ENCODE results near the gene SLCO3A1.

SLCO3A1 gene

DNA sequence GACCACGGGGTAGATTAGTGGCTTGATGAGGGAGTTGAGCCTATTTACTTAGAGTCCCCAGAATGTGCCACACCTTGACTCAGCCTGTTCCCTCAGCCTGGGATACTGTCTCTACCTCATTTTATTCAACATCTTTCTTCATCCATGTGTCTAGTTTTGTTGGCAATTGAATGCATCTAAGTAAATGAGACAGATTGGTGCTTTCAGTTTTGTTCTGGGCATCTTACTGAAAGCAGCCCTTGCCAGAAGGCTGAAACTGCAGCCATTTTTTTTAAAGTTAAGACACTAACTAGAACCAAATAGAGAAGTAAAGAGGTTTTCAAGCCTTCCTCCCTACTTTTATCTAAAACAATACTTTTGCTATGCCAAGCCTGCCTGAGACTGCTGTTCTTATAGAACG lies 246.8 kb downstream of the SLCO3A1 start (continued):
- TF ChIP-seq, protein P1, sequence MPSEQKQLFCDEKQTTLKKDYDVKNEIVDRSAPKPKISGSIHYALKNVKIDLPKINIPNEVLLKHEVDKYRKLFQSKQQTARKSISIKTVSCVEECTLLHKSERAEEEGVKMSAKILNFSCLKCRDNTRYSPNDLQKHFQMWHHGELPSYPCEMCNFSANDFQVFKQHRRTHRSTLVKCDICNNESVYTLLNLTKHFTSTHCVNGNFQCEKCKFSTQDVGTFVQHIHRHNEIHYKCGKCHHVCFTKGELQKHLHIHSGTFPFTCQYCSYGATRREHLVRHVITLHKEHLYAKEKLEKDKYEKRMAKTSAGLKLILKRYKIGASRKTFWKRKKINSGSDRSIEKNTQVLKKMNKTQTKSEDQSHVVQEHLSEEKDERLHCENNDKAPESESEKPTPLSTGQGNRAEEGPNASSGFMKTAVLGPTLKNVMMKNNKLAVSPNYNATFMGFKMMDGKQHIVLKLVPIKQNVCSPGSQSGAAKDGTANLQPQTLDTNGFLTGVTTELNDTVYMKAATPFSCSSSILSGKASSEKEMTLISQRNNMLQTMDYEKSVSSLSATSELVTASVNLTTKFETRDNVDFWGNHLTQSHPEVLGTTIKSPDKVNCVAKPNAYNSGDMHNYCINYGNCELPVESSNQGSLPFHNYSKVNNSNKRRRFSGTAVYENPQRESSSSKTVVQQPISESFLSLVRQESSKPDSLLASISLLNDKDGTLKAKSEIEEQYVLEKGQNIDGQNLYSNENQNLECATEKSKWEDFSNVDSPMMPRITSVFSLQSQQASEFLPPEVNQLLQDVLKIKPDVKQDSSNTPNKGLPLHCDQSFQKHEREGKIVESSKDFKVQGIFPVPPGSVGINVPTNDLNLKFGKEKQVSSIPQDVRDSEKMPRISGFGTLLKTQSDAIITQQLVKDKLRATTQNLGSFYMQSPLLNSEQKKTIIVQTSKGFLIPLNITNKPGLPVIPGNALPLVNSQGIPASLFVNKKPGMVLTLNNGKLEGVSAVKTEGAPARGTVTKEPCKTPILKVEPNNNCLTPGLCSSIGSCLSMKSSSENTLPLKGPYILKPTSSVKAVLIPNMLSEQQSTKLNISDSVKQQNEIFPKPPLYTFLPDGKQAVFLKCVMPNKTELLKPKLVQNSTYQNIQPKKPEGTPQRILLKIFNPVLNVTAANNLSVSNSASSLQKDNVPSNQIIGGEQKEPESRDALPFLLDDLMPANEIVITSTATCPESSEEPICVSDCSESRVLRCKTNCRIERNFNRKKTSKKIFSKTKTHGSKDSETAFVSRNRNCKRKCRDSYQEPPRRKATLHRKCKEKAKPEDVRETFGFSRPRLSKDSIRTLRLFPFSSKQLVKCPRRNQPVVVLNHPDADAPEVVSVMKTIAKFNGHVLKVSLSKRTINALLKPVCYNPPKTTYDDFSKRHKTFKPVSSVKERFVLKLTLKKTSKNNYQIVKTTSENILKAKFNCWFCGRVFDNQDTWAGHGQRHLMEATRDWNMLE (tag by site-specific recombination; conservative IDR thresholded peaks at IDR 0.05; ENCODE audit: low read depth): no peak
- TF ChIP-seq MEIS1 (CRISPR knock-in tag; IDR thresholded peaks at IDR 0.05; ENCODE audit: borderline replicate concordance) (no peak), ZBTB7A (tag by site-specific recombination; IDR thresholded peaks at IDR 0.05; ENCODE audit: low read depth) (no peak)

- TF ChIP-seq ZNF23 (tag by site-specific recombination; IDR thresholded peaks at IDR 0.05; ENCODE audit: borderline replicate concordance) (no peak), OSR2 (tag by site-specific recombination; IDR thresholded peaks at IDR 0.05) (no peak), EGR2 (tag by site-specific recombination; IDR thresholded peaks at IDR 0.05; ENCODE audit: low read depth) (no peak), ZNF600 (tag by site-specific recombination; IDR thresholded peaks at IDR 0.05) (no peak), SETDB1 (IDR thresholded peaks at IDR 0.05; ENCODE audit: insufficient read length, low read length) (no peak), ZNF302 (tag by site-specific recombination; IDR thresholded peaks at IDR 0.05; ENCODE audit: low read depth) (no peak), SALL2 (tag by site-specific recombination; IDR thresholded peaks at IDR 0.05; ENCODE audit: borderline replicate concordance) (no peak), ZNF571 (tag by site-specific recombination; IDR thresholded peaks at IDR 0.05) (no peak), ZNF239 (tag by site-specific recombination; IDR thresholded peaks at IDR 0.05) (no peak), ZNF558 (tag by site-specific recombination; IDR thresholded peaks at IDR 0.05) (no peak)
- TF ChIP-seq, protein P2, sequence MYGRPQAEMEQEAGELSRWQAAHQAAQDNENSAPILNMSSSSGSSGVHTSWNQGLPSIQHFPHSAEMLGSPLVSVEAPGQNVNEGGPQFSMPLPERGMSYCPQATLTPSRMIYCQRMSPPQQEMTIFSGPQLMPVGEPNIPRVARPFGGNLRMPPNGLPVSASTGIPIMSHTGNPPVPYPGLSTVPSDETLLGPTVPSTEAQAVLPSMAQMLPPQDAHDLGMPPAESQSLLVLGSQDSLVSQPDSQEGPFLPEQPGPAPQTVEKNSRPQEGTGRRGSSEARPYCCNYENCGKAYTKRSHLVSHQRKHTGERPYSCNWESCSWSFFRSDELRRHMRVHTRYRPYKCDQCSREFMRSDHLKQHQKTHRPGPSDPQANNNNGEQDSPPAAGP (tag by site-specific recombination; IDR thresholded peaks at IDR 0.05): no peak
- H3K27ac ChIP-seq (ENCODE audit: extremely low read depth, low read depth, low read length): no peak overlapping the region
- POLR2A ChIA-PET: no interaction called here
- CTCF ChIA-PET: interaction anchor here (0.6 to 1.2 kb wide), 4 partner anchors 9 to 614 kb away, joined by 3 to 5 read pairs (median 4); no protein-coding TSS in a partner anchor
- no peaks in the 10 kb centered on the region for H3K9me3 ChIP-seq (ENCODE audit: control insufficient read depth, insufficient read depth, low read depth, low read length)
- no peaks in the 10 kb centered on the region for H3K4me1 ChIP-seq (ENCODE audit: control insufficient read depth, insufficient read depth, low read length)
- H3K36me3 ChIP-seq (ENCODE audit: control insufficient read depth in 2 of 2, insufficient read depth in 1 of 2, low read length in 2 of 2): no peaks in the 10 kb centered on the region
- no peak overlapping the region for H3K4me3 ChIP-seq (ENCODE audit: low read depth, low read length)
Measured at GRCh38 chr15:92100751-92101150, 247.2 kb downstream of the SLCO3A1 start.

GRCh38 chr15:92101708-92102394 lies 248.3 kb downstream of the SLCO3A1 start:
- no peak overlapping the region for H3K4me3 ChIP-seq (ENCODE audit: low read depth, low read length)
- H3K9me3 ChIP-seq (ENCODE audit: control insufficient read depth, insufficient read depth, low read depth, low read length): no peaks in the 10 kb centered on the region
- ChIA-PET POLR2A (interaction anchor here (0.5 kb wide), 1 partner anchor 14 kb away, joined by 3 read pairs; no protein-coding TSS in a partner anchor), CTCF (interaction anchor here (1.1 to 1.2 kb wide), 2 partner anchors 123 to 613 kb away, joined by 3 to 5 read pairs; no protein-coding TSS in a partner anchor)
- no peak overlapping the region for H3K27ac ChIP-seq (ENCODE audit: extremely low read depth, low read depth, low read length)
- no peaks in the 10 kb centered on the region for H3K4me1 ChIP-seq (ENCODE audit: control insufficient read depth, insufficient read depth, low read length)
- H3K36me3 ChIP-seq (ENCODE audit: control insufficient read depth in 2 of 2, insufficient read depth in 1 of 2, low read length in 2 of 2): no peaks in the 10 kb centered on the region
- TF ChIP-seq OSR2 (tag by site-specific recombination; IDR thresholded peaks at IDR 0.05): no peak
- TF ChIP-seq ZBTB48 (tag by site-specific recombination; IDR thresholded peaks at IDR 0.05): no peak
- TF ChIP-seq ZNF701 (tag by site-specific recombination; IDR thresholded peaks at IDR 0.05): no peak
- TF ChIP-seq ZNF114 (tag by site-specific recombination; IDR thresholded peaks at IDR 0.05): no peak
- no peak for TF ChIP-seq PRDM2 (tag by site-specific recombination; IDR thresholded peaks at IDR 0.05; ENCODE audit: borderline replicate concordance)
- no peak for TF ChIP-seq SALL2 (tag by site-specific recombination; IDR thresholded peaks at IDR 0.05; ENCODE audit: borderline replicate concordance)
- no peak for TF ChIP-seq ZNF394 (tag by site-specific recombination; IDR thresholded peaks at IDR 0.05; ENCODE audit: borderline replicate concordance)
- TF ChIP-seq MYNN (tag by site-specific recombination; IDR thresholded peaks at IDR 0.05; ENCODE audit: borderline replicate concordance): no peak
